ENCODE results near the gene IL19.

Gene IL19

GRCh38 chr1:206866062-206866461 is 95.5 kb downstream of the IL19 start:
- FAIRE-seq, result no peak

GRCh38 chr1:206867239-206867638 is 96.7 kb downstream of the IL19 start:
- no peak for FAIRE-seq

GRCh38 chr1:206867716-206868115 is 97.1 kb downstream of the IL19 start:
- no peak for FAIRE-seq

GRCh38 chr1:206868264-206868663 is 97.7 kb downstream of the IL19 start:
- FAIRE-seq, result no peak

DNA sequence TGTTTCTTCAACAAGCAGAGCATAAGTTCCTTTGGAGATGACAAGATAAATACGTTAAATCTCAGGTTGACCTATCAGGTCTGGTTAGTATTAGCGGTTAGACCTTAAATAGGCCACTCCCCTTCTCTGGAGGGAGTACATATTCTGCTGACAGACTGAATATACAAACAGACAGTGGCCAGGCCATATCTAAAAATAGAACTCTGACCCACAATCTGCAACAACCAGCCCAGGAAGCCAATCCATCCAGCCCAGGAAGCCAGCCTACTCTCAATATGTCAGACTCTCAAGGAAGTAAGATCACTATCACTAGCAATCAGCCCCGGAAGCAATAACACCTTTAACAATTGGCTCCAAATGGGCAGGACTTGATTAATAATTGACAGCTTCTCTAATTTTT is 101.6 kb downstream of the IL19 start:
- no peak for FAIRE-seq

- FAIRE-seq, result no peak
Observed at GRCh38 chr1:206873603-206874188, 103.1 kb downstream of the IL19 start.

GRCh38 chr1:206875752-206876377 is 105.3 kb downstream of the IL19 start:
- no peak for FAIRE-seq

DNA sequence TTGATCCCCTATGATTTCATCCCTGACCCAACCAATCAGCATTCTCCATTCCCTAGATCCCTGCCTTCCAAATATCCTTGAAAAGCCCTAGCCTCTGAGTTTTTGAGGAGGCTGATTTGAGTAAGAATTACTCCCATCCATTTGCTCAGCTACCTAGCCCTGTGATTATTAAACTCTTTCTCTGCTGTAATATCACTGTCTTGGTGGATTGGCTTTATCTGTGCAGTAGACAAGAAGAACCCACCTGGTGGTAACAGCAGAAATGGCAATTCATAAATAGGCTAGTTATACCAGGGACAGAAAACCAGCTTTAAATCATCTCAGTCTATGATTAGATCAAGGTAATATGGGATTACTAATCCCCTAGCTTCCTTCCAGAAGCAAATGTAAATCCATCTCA is 107.9 kb downstream of the IL19 start:
- no peak for FAIRE-seq

GRCh38 chr1:206880314-206880713 is 109.7 kb downstream of the IL19 start:
- FAIRE-seq, result no peak

DNA sequence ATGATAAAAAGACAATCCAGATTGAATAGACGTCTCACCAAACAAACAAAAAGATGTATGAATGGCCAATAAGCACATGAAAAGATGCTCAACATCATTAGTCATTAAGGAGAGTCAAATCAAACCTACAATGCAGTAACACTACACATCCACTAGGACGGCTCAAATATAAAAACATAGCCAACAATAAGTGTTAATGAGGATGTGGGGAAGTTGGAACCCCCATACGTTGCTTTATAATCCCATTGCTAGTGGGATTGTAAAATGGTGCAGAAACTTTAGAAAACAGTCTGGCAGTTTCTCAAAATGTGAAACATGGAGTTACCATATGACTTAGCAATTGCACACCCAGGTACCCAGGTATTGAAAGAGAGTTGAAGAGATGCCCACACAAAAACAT is 112.0 kb downstream of the IL19 start:
- FAIRE-seq, result no peak

DNA sequence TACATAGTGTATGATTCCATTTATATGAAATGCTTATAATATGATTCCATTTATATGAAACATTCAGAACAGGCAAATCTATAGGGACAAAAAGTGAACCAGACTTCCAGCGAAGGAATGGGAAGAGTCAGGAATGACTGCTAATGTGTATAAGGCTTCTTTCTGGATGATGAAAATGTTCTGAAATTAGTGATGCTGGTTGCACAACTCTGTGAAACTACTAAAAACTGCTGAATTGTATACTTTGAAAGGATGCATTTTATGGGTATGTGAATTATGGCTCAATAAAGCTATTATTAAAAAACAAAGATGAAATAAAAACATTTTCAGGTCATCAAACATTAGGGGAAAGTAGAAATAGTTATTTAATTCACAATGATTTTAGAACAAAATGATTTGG is 112.6 kb downstream of the IL19 start:
- FAIRE-seq, result no peak

DNA sequence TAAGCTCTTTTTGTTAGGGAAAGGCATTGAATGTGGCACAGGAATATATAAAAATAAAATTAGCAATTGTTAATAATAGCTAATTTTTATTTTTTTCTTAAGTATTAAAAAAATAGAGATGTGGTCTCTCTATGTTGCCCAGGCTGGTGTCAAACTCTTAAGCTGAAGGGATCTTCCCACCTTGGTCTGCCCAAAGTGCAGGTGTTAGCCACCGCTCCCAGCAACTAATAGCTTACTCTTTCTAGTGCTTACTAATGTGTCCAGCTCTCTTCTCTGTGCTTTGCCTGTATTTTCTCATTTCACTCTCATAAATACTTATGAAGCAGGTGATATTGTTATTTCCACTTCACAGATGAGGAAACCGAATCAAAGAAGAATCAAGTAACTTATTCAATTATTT is 113.3 kb downstream of the IL19 start:
- no peak for FAIRE-seq

- no peak for FAIRE-seq
Observed at GRCh38 chr1:206885341-206886060, 114.9 kb downstream of the IL19 start.

DNA sequence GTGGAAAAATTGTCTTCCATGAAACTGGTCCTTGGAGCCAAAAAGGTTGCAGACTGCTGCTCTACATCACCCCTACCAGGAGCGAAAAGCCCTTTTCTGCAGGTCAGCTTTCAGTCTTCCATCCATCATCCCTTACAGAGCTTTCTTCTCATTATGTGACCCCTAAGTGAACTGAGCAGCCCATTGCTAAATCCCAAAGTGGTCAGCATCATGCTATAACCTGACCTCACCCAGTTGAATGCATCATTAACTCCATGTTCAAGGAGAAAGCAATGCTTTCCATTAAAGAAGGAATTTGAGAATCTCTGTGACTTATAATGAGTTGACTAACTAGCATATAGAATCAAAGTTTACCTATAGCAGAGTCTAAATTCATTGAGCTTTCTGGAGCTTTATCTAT is 116.3 kb downstream of the IL19 start:
- FAIRE-seq, result no peak

DNA sequence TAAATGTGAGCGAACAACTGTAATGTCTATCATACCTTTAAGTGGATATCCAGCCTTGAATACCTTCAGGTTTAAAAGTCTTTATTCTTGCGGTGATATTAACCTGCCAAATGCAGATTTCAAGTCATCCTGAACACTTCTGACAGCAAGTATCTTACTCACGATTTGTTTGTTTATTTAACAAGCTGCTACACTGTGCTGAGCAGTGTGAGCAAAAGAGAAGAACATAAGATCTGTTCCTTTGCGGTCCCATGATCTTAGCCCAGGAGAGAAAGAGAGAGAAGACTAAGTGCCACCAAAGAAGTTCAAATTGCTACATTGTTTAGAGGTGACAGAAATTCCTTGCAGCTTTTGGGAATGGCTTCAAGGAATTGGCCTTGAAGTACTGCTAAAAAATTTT is 117.1 kb downstream of the IL19 start:
- FAIRE-seq, result no peak

DNA sequence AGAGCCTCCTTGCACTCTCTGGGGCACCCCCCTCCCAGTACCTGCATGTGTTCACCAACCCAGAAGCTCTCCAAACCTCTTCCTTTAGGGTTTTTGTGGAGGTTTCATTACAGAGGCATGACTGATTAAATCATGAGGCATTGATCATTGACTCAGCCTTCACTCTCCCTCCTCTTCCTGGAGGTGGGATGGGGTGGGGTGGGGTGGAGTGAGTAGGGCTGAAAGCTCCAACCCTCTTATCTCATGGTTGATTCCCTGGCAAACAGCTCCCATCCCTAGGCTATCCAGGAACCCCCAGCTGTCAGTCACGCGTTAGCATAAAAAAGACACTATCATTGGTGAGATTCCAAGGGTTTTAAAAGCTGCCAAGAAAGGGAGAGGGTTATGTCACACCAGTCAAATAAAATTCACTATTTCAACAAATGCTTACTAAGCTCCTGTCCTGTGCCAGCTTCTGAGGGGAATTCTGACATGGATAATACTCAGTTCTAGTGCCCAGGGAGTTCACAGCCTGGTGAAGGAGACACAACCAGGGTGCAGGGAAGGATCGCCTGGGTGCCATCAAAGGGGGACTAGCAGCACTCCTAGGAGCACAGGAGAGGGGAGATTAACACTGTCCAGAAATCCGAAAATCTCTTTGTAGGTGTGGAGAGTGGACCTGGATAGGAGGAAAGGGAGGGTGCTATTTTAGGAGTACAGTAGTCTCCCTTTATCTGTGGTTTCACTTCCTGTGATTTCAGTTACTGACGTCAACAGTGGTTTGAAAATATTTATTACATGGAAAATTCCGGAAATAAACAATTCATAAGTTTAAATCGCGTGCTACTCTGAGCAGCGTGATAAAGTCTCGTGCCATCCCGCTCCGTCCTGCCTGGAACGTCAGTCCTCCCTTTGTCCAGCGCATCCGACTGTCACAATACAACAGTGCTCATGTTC is 119.8 kb downstream of the IL19 start:
- FAIRE-seq, result no peak

GRCh38 chr1:206891412-206891811 is 120.8 kb downstream of the IL19 start:
- no peak for FAIRE-seq
